Measurements from ENCODE around the gene TSNAX.

Gene TSNAX

GRCh38 chr1:231519166-231519565 is 9.3 kb upstream of the TSNAX start:
- Histone ChIP-seq H3K36me3 (ENCODE audit: insufficient read depth, insufficient read length, low read length) (no peaks in the 10 kb centered on the region), H3K4me3 (ENCODE audit: insufficient read length, low read depth) (no peak overlapping the region), H3K27me3 (ENCODE audit: insufficient read depth, insufficient read length) (no peaks in the 10 kb centered on the region), H3K9ac (ENCODE audit: insufficient read length, low read depth) (no peak overlapping the region), H3K4me1 (ENCODE audit: insufficient read depth, insufficient read length) (no peaks in the 10 kb centered on the region), H3K9me3 (ENCODE audit: insufficient read depth, low read length) (no peaks in the 10 kb centered on the region)
- TF ChIP-seq ZNF274 (IDR thresholded peaks at IDR 0.05; ENCODE audit: low read depth, low read length) (no peak), SUZ12 (IDR thresholded peaks at IDR 0.05; ENCODE audit: extremely low read depth, insufficient read depth, insufficient read length) (no peak), YY1 (IDR thresholded peaks at IDR 0.05; ENCODE audit: insufficient read depth, insufficient read length) (no peak)
- DNase-seq (ENCODE audit: low read depth, low spot score) = no peak

GRCh38 chr1:231522038-231522437 is 6.4 kb upstream of the TSNAX start:
- Histone ChIP-seq H3K27me3 (ENCODE audit: insufficient read depth, insufficient read length) (no peaks in the 10 kb centered on the region), H3K9me3 (ENCODE audit: insufficient read depth, low read length) (no peaks in the 10 kb centered on the region), H3K4me1 (ENCODE audit: insufficient read depth, insufficient read length) (no peaks in the 10 kb centered on the region), H3K4me3 (ENCODE audit: insufficient read length, low read depth) (no peak overlapping the region), H3K36me3 (ENCODE audit: insufficient read depth, insufficient read length, low read length) (no peaks in the 10 kb centered on the region), H3K9ac (ENCODE audit: insufficient read length, low read depth) (no peak overlapping the region)
- TF ChIP-seq ZNF274 (IDR thresholded peaks at IDR 0.05; ENCODE audit: low read depth, low read length) (no peak), YY1 (IDR thresholded peaks at IDR 0.05; ENCODE audit: insufficient read depth, insufficient read length) (no peak), SUZ12 (IDR thresholded peaks at IDR 0.05; ENCODE audit: extremely low read depth, insufficient read depth, insufficient read length) (no peak)
- DNase-seq (ENCODE audit: low read depth, low spot score) = no peak

DNA sequence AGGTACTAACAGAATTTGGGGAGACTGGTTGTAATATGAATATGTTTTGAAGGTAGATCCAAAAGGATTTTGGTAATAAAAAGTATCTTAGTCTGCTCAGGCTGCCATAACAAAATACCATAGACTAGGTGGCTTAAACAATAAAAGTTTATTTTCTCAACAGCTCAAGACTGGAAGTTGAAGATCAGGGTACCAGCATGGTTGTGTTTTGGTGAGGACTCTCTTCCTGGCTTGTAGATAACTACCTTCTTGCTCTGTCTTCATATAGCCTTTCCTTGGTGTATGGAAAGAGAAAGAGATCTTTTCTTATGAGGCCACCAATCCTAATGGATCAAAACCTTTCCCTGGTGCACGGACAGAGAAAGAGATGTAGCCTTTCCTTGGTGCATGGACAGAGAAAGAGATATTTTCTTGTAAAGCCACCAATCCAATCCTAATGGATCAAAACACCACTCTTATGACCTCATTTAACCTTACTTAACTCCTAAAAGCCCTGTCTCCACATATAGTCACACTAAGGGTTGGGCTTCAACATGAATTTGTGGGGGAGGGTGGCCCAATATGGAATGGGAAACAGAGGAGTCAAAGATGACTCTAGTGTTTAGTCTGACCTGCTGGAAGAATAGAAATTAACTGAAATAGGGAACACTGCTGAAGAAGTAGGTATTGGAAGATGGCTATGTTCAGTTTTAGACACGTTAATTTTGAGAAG is 5.4 kb upstream of the TSNAX start:
- no peak for DNase-seq (ENCODE audit: low read depth, low spot score)
- H3K9me3 ChIP-seq (ENCODE audit: insufficient read depth, low read length) = no peaks in the 10 kb centered on the region
- H3K4me1 ChIP-seq (ENCODE audit: insufficient read depth, insufficient read length) = no peaks in the 10 kb centered on the region
- no peaks in the 10 kb centered on the region for H3K27me3 ChIP-seq (ENCODE audit: insufficient read depth, insufficient read length)
- H3K4me3 ChIP-seq (ENCODE audit: insufficient read length, low read depth) = no peak overlapping the region
- no peak for TF ChIP-seq ZNF274 (IDR thresholded peaks at IDR 0.05; ENCODE audit: low read depth, low read length)
- no peak for TF ChIP-seq YY1 (IDR thresholded peaks at IDR 0.05; ENCODE audit: insufficient read depth, insufficient read length)
- no peak for TF ChIP-seq SUZ12 (IDR thresholded peaks at IDR 0.05; ENCODE audit: extremely low read depth, insufficient read depth, insufficient read length)
- H3K9ac ChIP-seq (ENCODE audit: insufficient read length, low read depth) = no peak overlapping the region
- no peaks in the 10 kb centered on the region for H3K36me3 ChIP-seq (ENCODE audit: insufficient read depth, insufficient read length, low read length)

DNA sequence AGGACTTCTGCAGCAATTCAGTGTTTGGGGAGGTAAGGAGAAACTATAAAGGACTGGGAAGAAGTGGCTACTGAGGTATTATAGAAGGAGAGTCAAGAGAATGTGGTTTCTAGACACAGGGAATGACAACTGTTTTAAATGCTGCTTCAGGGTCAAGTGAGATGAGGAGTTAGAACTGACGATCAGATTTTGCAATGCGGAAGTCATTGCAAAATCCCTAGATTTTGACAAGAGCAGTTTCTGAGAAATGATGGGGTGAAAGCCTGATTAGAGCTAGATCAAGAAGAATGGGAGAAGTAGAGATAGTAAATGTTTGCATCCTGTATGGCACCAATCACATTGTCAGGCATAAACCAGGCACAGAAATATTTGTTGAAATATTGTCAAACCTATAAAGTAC is 4.7 kb upstream of the TSNAX start:
- H3K4me1 ChIP-seq (ENCODE audit: insufficient read depth, insufficient read length) = no peaks in the 10 kb centered on the region
- no peak overlapping the region for H3K9ac ChIP-seq (ENCODE audit: insufficient read length, low read depth)
- H3K4me3 ChIP-seq (ENCODE audit: insufficient read length, low read depth) = no peak overlapping the region
- no peak for DNase-seq (ENCODE audit: low read depth, low spot score)
- H3K9me3 ChIP-seq (ENCODE audit: insufficient read depth, low read length) = no peaks in the 10 kb centered on the region
- H3K27me3 ChIP-seq (ENCODE audit: insufficient read depth, insufficient read length) = no peaks in the 10 kb centered on the region
- no peaks in the 10 kb centered on the region for H3K36me3 ChIP-seq (ENCODE audit: insufficient read depth, insufficient read length, low read length)
- no peak for TF ChIP-seq ZNF274 (IDR thresholded peaks at IDR 0.05; ENCODE audit: low read depth, low read length)
- no peak for TF ChIP-seq SUZ12 (IDR thresholded peaks at IDR 0.05; ENCODE audit: extremely low read depth, insufficient read depth, insufficient read length)
- no peak for TF ChIP-seq YY1 (IDR thresholded peaks at IDR 0.05; ENCODE audit: insufficient read depth, insufficient read length)

DNA sequence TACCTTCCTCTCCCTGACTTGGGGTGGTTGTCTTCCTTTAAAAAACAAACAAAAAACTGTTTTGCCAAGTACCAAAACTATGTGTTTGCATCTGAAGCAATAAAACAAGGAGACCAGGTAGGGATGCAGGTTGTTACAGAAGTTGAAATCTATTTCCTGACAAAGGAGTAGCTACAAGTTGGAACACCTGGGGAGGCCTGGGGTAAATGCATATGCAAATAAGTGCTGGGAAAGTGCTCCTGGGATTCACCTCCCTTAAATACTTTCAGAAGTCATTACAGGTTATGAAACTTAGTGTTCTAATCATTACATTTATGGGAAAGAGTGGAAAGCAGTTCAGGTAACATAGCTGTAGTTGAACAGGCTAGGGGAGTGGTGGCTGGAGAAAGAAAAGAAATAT is 1.9 kb upstream of the TSNAX start:
- no peak for DNase-seq (ENCODE audit: low read depth, low spot score)
- no peak for TF ChIP-seq SUZ12 (IDR thresholded peaks at IDR 0.05; ENCODE audit: extremely low read depth, insufficient read depth, insufficient read length)
- no peak for TF ChIP-seq YY1 (IDR thresholded peaks at IDR 0.05; ENCODE audit: insufficient read depth, insufficient read length)
- no peak for TF ChIP-seq ZNF274 (IDR thresholded peaks at IDR 0.05; ENCODE audit: low read depth, low read length)
- H3K27me3 ChIP-seq (ENCODE audit: insufficient read depth, insufficient read length) = no peaks in the 10 kb centered on the region
- H3K9ac ChIP-seq (ENCODE audit: insufficient read length, low read depth) = no peak overlapping the region
- no peaks in the 10 kb centered on the region for H3K4me1 ChIP-seq (ENCODE audit: insufficient read depth, insufficient read length)
- peaks cover 22% of the 10 kb centered on the region for H3K36me3 ChIP-seq (ENCODE audit: insufficient read depth, insufficient read length, low read length)
- H3K4me3 ChIP-seq (ENCODE audit: insufficient read length, low read depth) = no peak overlapping the region
- H3K9me3 ChIP-seq (ENCODE audit: insufficient read depth, low read length) = no peaks in the 10 kb centered on the region

DNA sequence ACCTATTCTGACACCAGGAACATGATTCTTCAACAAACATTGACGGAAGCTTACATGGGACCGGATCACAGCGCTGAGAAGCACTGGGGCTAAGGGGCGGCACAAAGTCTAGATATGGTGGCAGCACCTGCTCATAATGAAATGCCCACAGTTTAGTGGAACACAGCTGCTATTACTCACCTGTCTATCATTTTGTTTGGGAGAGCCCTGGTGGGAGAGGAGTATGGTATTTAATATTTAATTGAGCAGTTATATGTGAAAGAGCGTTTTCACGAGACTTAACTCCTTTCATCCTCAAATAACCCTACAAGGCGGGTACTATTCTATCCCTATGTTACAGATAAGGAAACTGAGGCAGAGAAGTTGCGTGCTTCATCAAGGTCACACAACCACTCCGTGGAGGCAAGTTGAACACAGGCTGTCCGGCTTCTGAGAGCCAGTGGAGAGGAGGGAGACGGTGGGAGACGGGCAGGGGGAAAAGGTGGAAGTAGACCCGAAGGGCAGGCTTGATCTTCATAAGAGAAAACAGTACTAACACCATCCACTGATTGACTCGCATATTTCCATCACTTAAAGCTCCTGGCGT is 790 bp upstream of the TSNAX start:
- Histone ChIP-seq H3K4me3 (ENCODE audit: insufficient read length, low read depth) (peak overlapping the region; percentile 87), H3K36me3 (ENCODE audit: insufficient read depth, insufficient read length, low read length) (peaks cover 31% of the 10 kb centered on the region), H3K27me3 (ENCODE audit: insufficient read depth, insufficient read length) (no peaks in the 10 kb centered on the region), H3K9ac (ENCODE audit: insufficient read length, low read depth) (peak overlapping the region; percentile 14), H3K4me1 (ENCODE audit: insufficient read depth, insufficient read length) (no peaks in the 10 kb centered on the region), H3K9me3 (ENCODE audit: insufficient read depth, low read length) (no peaks in the 10 kb centered on the region)
- DNase-seq (ENCODE audit: low read depth, low spot score) = no peak
- no peak for TF ChIP-seq SUZ12 (IDR thresholded peaks at IDR 0.05; ENCODE audit: extremely low read depth, insufficient read depth, insufficient read length)
- no peak for TF ChIP-seq ZNF274 (IDR thresholded peaks at IDR 0.05; ENCODE audit: low read depth, low read length)
- no peak for TF ChIP-seq YY1 (IDR thresholded peaks at IDR 0.05; ENCODE audit: insufficient read depth, insufficient read length)

- H3K4me1 ChIP-seq (ENCODE audit: insufficient read depth, insufficient read length) = no peaks in the 10 kb centered on the region
These were observed 4.8 kb downstream of the TSNAX start for GRCh38 chr1:231533240-231533639.

More at GRCh38 chr1:231533240-231533639, 4.8 kb downstream of the TSNAX start:
- H3K9ac ChIP-seq (ENCODE audit: insufficient read length, low read depth) = no peak overlapping the region
- no peaks in the 10 kb centered on the region for H3K27me3 ChIP-seq (ENCODE audit: insufficient read depth, insufficient read length)
- no peak for TF ChIP-seq YY1 (IDR thresholded peaks at IDR 0.05; ENCODE audit: insufficient read depth, insufficient read length)
- TF ChIP-seq SUZ12 (IDR thresholded peaks at IDR 0.05; ENCODE audit: extremely low read depth, insufficient read depth, insufficient read length) = no peak
- TF ChIP-seq ZNF274 (IDR thresholded peaks at IDR 0.05; ENCODE audit: low read depth, low read length) = no peak
- H3K36me3 ChIP-seq (ENCODE audit: insufficient read depth, insufficient read length, low read length) = peaks cover 73% of the 10 kb centered on the region
- no peak overlapping the region for H3K4me3 ChIP-seq (ENCODE audit: insufficient read length, low read depth)
- DNase-seq (ENCODE audit: low read depth, low spot score) = no peak
- no peaks in the 10 kb centered on the region for H3K9me3 ChIP-seq (ENCODE audit: insufficient read depth, low read length)

Measured in NT2/D1 (cell line).